GM12891 (cell line): ENCODE measurements around the gene ZC3H12C.
"Not testable (repeated sequence)": the region's sequence is repeated elsewhere in the genome, so short reads cannot be mapped to it uniquely, and the experiment has no call there.

Experiments used
- POLR2AphosphoS5 ChIP-seq: IDR thresholded peaks from 2 replicates; pipeline ENCODE4 v1.6.1; 2011; ENCODE audit warnings: low read depth, low read length, control low read depth
- TAF1 ChIP-seq: IDR thresholded peaks from 2 replicates; pipeline ENCODE4 v1.6.1; 2011; ENCODE audit warnings: low read depth, low read length, control low read depth

DNA sequence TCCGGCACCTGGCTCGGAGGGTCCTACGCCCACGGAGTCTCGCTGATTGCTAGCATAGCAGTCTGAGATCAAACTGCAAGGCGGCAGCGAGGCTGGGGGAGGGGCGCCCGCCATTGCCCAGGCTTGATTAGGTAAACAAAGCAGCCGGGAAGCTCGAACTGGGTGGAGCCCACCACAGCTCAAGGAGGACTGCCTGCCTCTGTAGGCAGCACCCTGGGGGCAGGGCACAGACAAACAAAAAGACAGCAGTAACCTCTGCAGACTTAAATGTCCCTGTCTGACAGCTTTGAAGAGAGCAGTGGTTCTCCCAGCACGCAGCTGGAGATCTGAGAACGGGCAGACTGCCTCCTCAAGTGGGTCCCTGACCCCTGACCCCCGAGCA is 116.1 kb downstream of the ZC3H12C start:
- not testable (repeated sequence) for TF ChIP-seq TAF1, POLR2AphosphoS5
